HG03520 (cell line): ENCODE results near the gene TNFRSF14.

Experiments used
- ATAC-seq: cut with Tn5 transposase; IDR thresholded peaks from one replicate; pipeline ENCODE4 v1.9.1; 2021; ENCODE audit warnings: mild to moderate bottlenecking, moderate library complexity; ENCODE audit not compliant: unreplicated experiment

The TNFRSF14 gene

GRCh38 chr1:2556277-2556677, at the start of gene TNFRSF14:
Gene TNFRSF14, plus strand, starts transcription at chr1:2556371. Its CDS starts 294 bp downstream, at chr1:2556665.
- peak; percentile 40 for ATAC-seq

- no peak for ATAC-seq
Measured at GRCh38 chr1:2506901-2507565, 49.1 kb upstream of the TNFRSF14 start.

GRCh38 chr1:2507744-2508155, 48.4 kb upstream of the TNFRSF14 start:
- ATAC-seq: no peak

DNA sequence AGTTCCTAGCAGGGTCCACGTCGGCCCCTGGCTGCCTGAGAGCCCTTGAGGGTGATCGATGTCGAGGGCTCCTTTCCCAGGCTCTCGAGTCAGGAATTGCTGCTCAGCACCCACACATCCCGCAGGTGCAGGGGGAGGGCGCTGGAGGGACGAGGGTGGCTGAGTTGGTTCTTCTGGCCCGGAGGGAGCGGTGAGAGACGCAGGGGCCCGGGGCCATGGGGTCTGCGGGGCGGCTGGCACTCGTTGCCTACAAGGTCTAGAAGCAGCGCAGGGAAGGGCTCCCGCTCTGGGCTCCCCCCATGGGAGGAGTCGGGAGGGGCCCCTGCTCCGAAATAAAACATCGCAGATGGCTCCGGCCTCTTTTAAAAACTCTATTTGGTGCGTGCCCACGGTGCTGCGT, 48.0 kb upstream of the TNFRSF14 start:
- no peak for ATAC-seq

DNA sequence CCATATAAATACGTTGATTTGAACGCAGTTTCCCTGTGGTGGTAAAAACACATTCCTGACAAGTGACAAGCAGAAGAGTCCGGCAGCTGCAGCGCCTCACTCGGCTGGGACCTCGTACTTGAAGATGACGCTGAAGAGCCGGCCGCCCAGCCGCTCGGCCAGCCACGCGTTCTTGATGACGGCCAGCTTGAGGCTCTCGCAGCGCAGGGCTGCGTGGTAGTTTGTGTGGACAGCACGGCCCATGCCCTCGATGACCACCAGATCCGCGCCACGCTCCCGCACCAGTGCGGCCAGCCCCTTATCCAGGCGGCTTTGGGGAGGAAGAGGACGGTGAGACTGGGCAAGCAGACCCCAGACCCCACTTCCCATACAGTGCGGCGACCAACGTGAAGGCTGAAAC, 47.4 kb upstream of the TNFRSF14 start:
- ATAC-seq: no peak

- no peak for ATAC-seq
Measured at GRCh38 chr1:2509589-2509988, 46.6 kb upstream of the TNFRSF14 start.

DNA sequence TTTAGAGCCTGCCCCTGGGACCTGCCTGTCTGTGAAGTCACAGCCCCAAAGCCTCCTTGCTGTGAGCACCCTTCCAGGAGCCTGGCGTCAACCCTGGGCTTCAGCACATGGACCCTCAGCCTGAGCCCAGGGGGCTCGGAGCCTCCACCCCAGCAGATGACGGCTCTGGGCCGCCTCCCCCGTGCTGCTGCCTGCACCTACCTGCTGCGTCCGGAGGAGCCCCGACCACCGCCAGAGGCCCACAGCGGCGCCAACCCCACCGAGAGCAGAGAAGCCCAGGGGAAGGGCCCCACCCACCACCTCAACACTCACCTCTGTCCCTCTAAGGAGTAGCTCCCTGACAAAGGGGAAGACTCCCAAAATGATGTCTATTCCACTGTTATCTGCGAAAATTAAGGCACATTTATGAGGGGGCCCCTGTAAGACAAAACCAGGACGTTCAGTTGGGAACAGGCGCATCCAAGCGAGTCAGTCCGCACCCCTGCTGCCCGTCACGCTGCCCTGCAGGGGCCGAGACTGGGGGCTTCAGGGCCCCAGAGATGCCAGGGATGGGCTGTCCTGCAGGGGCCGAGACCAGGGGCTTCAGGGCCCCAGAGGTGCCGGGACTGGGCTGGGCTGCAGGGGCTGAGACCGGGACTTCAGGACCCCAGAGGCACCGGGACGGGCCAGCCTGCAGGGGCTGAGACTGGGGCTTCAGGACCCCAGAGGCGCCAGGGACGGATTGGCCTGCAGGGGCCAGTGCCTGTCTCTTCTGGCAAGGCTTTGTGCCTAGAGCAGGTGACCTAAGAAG, 45.6 kb upstream of the TNFRSF14 start:
- ATAC-seq: no peak

GRCh38 chr1:2512862-2513421, 43.2 kb upstream of the TNFRSF14 start:
- no peak for ATAC-seq

GRCh38 chr1:2513939-2514652, 42.1 kb upstream of the TNFRSF14 start:
- no peak for ATAC-seq

- no peak for ATAC-seq
Measured at GRCh38 chr1:2514863-2515762, 41.1 kb upstream of the TNFRSF14 start.

- ATAC-seq: no peak
Measured at GRCh38 chr1:2515763-2516080, 40.4 kb upstream of the TNFRSF14 start.

DNA sequence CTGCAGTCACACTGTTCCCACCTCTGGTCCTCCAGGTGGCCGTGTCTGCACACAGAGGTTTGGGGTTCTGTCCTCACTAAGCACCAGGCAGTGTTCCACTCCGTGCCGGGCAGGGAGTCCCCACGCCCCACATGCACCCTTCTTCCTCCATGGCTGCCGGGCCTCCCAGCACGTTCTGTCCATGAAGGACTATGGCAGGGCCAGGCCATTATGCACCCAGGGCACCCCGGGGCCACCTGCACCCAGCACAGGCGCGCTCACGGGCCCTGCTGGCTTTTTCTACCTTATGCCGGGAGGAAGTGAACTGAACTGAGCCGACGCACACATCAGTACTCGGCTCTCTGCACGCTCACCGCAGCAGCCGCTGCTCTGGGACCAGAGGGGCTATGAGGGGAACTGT, 40.0 kb upstream of the TNFRSF14 start:
- ATAC-seq: no peak

- ATAC-seq: no peak
Measured at GRCh38 chr1:2516946-2517345, 39.2 kb upstream of the TNFRSF14 start.

- ATAC-seq: no peak
Measured at GRCh38 chr1:2517966-2518365, 38.2 kb upstream of the TNFRSF14 start.

DNA sequence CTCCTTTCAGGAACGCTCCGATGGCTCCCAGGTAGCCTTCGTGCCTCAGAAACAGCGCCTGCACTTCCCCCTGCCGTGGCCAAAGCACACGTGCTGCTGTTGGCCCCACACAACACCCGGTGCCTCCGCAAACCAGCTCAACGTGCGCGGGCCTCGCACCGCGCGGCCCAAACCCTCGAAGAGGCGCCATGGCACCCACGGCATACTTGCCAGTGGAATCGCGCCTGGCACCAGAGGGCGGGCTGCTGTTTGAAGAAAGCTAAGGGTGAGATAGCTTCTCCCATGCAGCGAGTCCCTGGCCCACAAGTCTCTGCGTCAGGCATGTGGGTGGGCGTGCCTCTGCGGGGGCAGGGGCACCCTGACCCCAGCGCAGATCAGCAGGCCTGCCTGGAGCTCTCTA, 37.6 kb upstream of the TNFRSF14 start:
- ATAC-seq: no peak

DNA sequence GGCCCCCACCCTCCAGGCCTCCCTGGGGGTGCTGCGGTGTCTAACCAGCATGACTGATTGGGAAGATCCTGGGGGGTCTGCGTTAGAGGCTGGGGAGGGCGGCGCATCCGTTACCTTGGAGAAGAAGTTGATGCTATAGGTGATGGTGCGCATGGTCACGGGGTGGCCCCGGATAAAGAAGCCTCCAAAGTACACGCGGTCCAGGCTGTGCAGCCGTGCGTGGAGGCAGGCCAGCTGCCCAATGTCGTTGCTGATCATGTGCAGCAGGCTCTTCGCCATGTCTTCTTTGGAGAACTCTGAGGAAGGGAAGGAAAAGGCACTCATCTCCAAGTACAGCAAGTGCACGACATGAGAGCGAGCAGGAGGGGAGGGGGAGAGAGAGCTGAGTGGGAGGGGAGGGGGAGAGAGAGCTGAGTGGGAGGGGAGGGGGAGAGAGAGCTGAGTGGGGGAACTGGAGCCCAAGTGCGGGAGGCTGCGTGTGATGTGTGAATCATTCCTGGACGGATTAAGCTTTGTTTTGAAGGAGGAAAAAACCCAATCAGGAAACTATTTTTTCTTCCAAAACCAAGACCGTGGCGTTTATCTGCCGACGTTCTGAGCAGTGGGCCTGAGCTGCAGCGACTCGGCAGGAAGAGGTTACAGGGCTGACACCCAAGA, 37.0 kb upstream of the TNFRSF14 start:
- no peak for ATAC-seq

GRCh38 chr1:2519729-2520128, 36.4 kb upstream of the TNFRSF14 start:
- ATAC-seq: no peak

DNA sequence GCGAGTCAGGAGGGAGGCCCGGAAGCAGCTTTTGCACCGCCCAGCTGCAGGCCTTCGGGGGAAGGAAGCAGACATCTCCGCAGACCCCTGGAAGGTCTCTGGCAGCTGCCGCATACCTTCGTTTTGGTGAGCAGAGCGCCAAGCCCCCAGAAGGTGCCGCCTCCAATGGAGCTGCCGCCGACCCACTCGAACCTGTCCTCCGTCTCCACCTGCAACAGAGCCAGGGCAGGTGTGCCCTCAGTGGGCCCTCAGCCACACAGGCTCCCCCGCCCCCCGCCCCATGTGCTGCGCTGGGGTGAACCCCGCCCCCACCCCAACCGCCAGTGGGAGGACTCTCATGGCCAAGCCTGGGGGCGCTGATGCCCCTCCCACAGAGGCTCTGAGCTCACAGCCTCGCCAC, 36.0 kb upstream of the TNFRSF14 start:
- ATAC-seq: no peak

- ATAC-seq: no peak
Measured at GRCh38 chr1:2520806-2521205, 35.4 kb upstream of the TNFRSF14 start.

DNA sequence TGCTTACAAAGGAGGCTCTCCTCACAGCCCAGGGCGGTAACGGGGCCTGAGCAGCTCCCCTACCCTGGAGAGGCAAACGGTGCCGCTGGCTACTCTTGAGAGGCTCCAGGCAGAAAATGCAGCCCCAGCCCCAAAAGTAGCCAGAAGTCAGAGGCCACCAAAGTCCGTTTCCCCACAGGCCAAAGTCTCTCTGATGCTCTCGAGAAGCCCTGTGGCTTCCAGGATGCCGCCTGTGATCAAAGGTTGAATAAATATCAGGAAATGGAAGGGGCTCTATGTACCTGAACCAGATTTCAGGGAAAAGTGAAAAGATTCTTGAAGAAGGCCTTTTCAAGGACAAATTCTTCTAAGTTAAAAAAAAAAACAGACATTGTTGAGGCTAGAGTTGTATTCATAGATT, 33.9 kb upstream of the TNFRSF14 start:
- ATAC-seq: no peak
